IMR-90 (cell line): ENCODE measurements around the gene BCL11B.

ENCODE experiments used
- FOS ChIP-seq: fragments of 150-350 bp; IDR thresholded peaks from 2 replicates; pipeline ENCODE4 v1.6.1; 2016; ENCODE audit warnings: low read depth, low read length
- NFE2L2 ChIP-seq: fragments of 150-350 bp; IDR thresholded peaks from 2 replicates; pipeline ENCODE4 v1.6.1; 2016; ENCODE audit warnings: low read depth, mild to moderate bottlenecking, low read length
- POLR2A ChIP-seq: IDR thresholded peaks from 2 replicates; pipeline ENCODE4 v1.6.1; 2012; ENCODE audit warnings: mild to moderate bottlenecking, low read depth, low read length
- RAD21 ChIP-seq: IDR thresholded peaks from 2 replicates; pipeline ENCODE4 v1.6.1; 2012; ENCODE audit warnings: low read length, improper control_type of control experiment
- RCOR1 ChIP-seq: IDR thresholded peaks from 2 replicates; pipeline ENCODE4 v1.6.1; 2012; ENCODE audit warnings: mild to moderate bottlenecking, low read length, improper control_type of control experiment; ENCODE audit not compliant: insufficient replicate concordance
- RFX5 ChIP-seq: IDR thresholded peaks from 2 replicates; pipeline ENCODE4 v1.8.0; 2012; ENCODE audit warnings: low read depth, mild to moderate bottlenecking, low read length, moderate library complexity
- SMC3 ChIP-seq: fragments of 150-350 bp; IDR thresholded peaks from 2 replicates; pipeline ENCODE4 v1.6.1; 2016; ENCODE audit warnings: low read depth, mild to moderate bottlenecking, antibody characterized with exemption, low read length, moderate library complexity
- TF ChIP-seq, protein P1 (sequence below): conservative IDR thresholded peaks from 2 replicates; pipeline ENCODE4 v1.5.1; 2012; ENCODE audit warnings: mild to moderate bottlenecking, low read depth, low read length, improper control_type of control experiment

DNA sequence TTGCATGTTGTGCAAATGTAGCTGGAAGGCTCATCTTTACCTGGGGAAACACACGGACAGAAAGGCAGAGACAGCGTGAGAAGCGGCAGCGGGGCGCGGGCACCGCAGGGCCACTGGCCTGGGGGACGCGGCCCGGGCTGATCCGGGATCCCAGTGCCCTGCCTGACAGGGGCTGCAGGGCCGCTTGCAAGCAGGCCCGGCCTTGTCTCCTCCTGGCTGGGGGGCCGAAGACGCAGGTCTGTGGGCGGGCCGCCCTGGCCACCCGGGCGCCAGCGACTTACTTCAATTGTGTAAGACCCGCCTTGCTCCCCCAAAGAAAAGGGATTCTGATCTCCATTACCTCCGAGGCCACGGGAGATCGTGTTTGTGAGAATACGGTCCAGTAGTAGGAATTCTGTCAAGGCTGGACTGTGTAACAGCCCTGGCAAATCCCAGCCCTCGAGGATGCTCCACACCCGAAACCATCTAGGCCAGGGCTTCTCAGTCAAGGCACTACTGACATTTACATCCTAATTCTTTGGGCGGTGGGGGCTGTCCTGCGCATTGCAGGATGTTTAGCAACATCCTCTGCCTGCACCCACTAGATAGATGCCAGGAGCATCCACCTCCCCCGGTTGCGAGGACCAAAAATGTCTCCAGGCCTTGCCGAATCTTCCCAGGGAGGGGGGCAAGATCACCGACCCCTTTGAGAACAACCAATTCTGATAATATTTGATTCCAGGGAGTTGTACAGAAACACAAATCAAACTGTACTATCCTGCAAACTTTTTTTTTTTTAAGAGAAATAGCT is 95.6 kb downstream of the BCL11B start:
- TF ChIP-seq FOS = no peak
- no peak for TF ChIP-seq NFE2L2
- no peak for TF ChIP-seq RFX5
- no peak for TF ChIP-seq RAD21
- no peak for TF ChIP-seq POLR2A
- no peak for TF ChIP-seq RCOR1
- TF ChIP-seq, protein P1, sequence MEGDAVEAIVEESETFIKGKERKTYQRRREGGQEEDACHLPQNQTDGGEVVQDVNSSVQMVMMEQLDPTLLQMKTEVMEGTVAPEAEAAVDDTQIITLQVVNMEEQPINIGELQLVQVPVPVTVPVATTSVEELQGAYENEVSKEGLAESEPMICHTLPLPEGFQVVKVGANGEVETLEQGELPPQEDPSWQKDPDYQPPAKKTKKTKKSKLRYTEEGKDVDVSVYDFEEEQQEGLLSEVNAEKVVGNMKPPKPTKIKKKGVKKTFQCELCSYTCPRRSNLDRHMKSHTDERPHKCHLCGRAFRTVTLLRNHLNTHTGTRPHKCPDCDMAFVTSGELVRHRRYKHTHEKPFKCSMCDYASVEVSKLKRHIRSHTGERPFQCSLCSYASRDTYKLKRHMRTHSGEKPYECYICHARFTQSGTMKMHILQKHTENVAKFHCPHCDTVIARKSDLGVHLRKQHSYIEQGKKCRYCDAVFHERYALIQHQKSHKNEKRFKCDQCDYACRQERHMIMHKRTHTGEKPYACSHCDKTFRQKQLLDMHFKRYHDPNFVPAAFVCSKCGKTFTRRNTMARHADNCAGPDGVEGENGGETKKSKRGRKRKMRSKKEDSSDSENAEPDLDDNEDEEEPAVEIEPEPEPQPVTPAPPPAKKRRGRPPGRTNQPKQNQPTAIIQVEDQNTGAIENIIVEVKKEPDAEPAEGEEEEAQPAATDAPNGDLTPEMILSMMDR = no peak
- no peak for TF ChIP-seq SMC3
